SK-N-SH (cell line): ENCODE measurements around the gene GEMIN7. TPM values are rescaled to one million over a fixed set of nuclear protein-coding genes. Genes with fewer than 3 reads are reported as not detected.

Source experiments
- CTCF ChIA-PET: fragments of 300-600, 350-600 bp; formaldehyde crosslinking; extraction: SDS; loops from one replicate; lab custom pipeline; 2021; lab: Yijun Ruan, JAX
- POLR2A ChIA-PET: fragments of 350-600 bp; sonication (Branson Sonifier 250); formaldehyde crosslinking; extraction: SDS; loops from one replicate; lab custom pipeline; 2020; ENCODE audit warnings: antibody characterized with exemption, inconsistent platforms; lab: Yijun Ruan, JAX
- DNase-seq: peaks from one replicate; pipeline ENCODE4 v3.0.0; 2012
- H2AFZ ChIP-seq: fragments of 200-600 bp; sonication (generic); 2 replicates; pipeline ENCODE4 v1.8.1; 2016; ENCODE audit warnings: antibody characterized with exemption, mild to moderate bottlenecking, low read depth
- H3F3A ChIP-seq: fragments of 200-600 bp; sonication (generic); replicated peaks from 2 replicates; pipeline ENCODE3; 2016; ENCODE audit warnings: antibody characterized with exemption, mild to moderate bottlenecking; ENCODE audit not compliant: insufficient read depth
- H3K27ac ChIP-seq, 2 experiments: fragments of 200-500 bp in 1 of 2; fragments of 200-600 bp in 1 of 2; sonication (Bioruptor generic) in 1 of 2; sonication (generic), shearing (Covaris generic) in 1 of 2; 2 replicates each; pipeline versions ENCODE4 v1.5.1 to v1.6.1; 2014 to 2016; ENCODE audit warnings: low read depth in 2 of 2, inconsistent platforms in 1 of 2, low read length in 1 of 2, mild to moderate bottlenecking in 1 of 2, mixed read lengths in 1 of 2
- H3K27me3 ChIP-seq: fragments of 200-600 bp; sonication (generic), shearing (Covaris generic); 2 replicates; pipeline ENCODE4 v1.6.1; 2016; ENCODE audit warnings: mixed run types; ENCODE audit not compliant: insufficient read depth
- H3K36me3 ChIP-seq, 2 experiments: fragments of 200-500 bp in 1 of 2; fragments of 200-600 bp in 1 of 2; sonication (Bioruptor generic) in 1 of 2; sonication (generic) in 1 of 2; replicated peaks in 1 of 2; 2 replicates each; pipeline versions ENCODE3 to v1.5.1; 2014 to 2016; ENCODE audit warnings: low read length in 1 of 2, mild to moderate bottlenecking in 1 of 2; ENCODE audit not compliant: insufficient read depth in 2 of 2, control insufficient read depth in 1 of 2
- H3K4me1 ChIP-seq, 2 experiments: fragments of 200-500 bp in 1 of 2; fragments of 200-600 bp in 1 of 2; sonication (Bioruptor generic) in 1 of 2; sonication (generic), shearing (Covaris generic) in 1 of 2; 2 replicates each; pipeline versions ENCODE4 v1.5.1 to v1.6.1; 2014 to 2016; ENCODE audit warnings: low read depth in 1 of 2, low read length in 1 of 2, mixed run types in 1 of 2; ENCODE audit not compliant: insufficient read depth in 2 of 2, control insufficient read depth in 1 of 2
- H3K4me2 ChIP-seq: fragments of 200-600 bp; sonication (generic), shearing (Covaris generic); 2 replicates; pipeline ENCODE4 v1.6.1; 2017; ENCODE audit warnings: mixed run types
- H3K4me3 ChIP-seq, 2 experiments: fragments of 200-500 bp in 1 of 2; fragments of 200-600 bp in 1 of 2; sonication (Bioruptor generic) in 1 of 2; sonication (generic), shearing (Covaris generic) in 1 of 2; 2 replicates each; pipeline versions ENCODE4 v1.5.1 to v1.8.1; 2014 to 2016; ENCODE audit warnings: low read depth in 2 of 2, inconsistent platforms in 1 of 2, low read length in 1 of 2, mild to moderate bottlenecking in 1 of 2, mixed read lengths in 1 of 2, moderate library complexity in 1 of 2
- H3K79me2 ChIP-seq: fragments of 200-600 bp; sonication (generic); 2 replicates; pipeline ENCODE4 v1.8.1; 2017; ENCODE audit warnings: mild to moderate bottlenecking; ENCODE audit not compliant: insufficient read depth
- H3K9ac ChIP-seq: fragments of 200-600 bp; sonication (generic); 2 replicates; pipeline ENCODE4 v1.6.1; 2017; ENCODE audit warnings: mixed run types
- H3K9me2 ChIP-seq: fragments of 200-600 bp; sonication (generic); 2 replicates; pipeline ENCODE4 v1.6.1; 2017; ENCODE audit warnings: mixed run types
- H3K9me3 ChIP-seq: fragments of 200-600 bp; sonication (generic); 2 replicates; pipeline ENCODE4 v1.6.1; 2017; ENCODE audit warnings: mixed run types, mild to moderate bottlenecking, moderate library complexity
- H4K20me1 ChIP-seq: fragments of 200-600 bp; sonication (generic); 2 replicates; pipeline ENCODE4 v1.6.1; 2017; ENCODE audit warnings: mild to moderate bottlenecking, mixed run types; ENCODE audit not compliant: insufficient read depth
- CHD2 ChIP-seq: fragments of 150-350 bp; IDR thresholded peaks from 2 replicates; pipeline ENCODE4 v1.6.1; 2018; ENCODE audit warnings: low read length; ENCODE audit not compliant: partially characterized antibody
- EZH2phosphoT487 ChIP-seq: fragments of 200-600 bp; sonication (generic); IDR thresholded peaks from 2 replicates; pipeline ENCODE4 v1.6.1; 2017; ENCODE audit warnings: low read depth, mixed run types, mild to moderate bottlenecking, antibody characterized with exemption, moderate library complexity, borderline replicate concordance
- FOSL2 ChIP-seq: IDR thresholded peaks from 2 replicates; pipeline ENCODE4 v1.4.0; 2012; ENCODE audit warnings: low read depth, mild to moderate bottlenecking, moderate library complexity, borderline replicate concordance
- FOXJ3 ChIP-seq: sonication (generic); formaldehyde crosslinking; IDR thresholded peaks from 2 replicates; pipeline ENCODE4 v1.5.1; 2020; ENCODE audit warnings: mild to moderate bottlenecking, missing genetic modification reagents
- FOXM1 ChIP-seq: IDR thresholded peaks from 2 replicates; pipeline ENCODE4 v1.4.0; 2012; ENCODE audit warnings: low read depth, mild to moderate bottlenecking
- GABPA ChIP-seq: IDR thresholded peaks from 2 replicates; pipeline ENCODE4 v1.4.0; 2012; ENCODE audit warnings: low read depth, mild to moderate bottlenecking
- GATA2 ChIP-seq: sonication (generic); formaldehyde crosslinking; IDR thresholded peaks from 2 replicates; pipeline ENCODE4 v1.5.0; 2020; ENCODE audit warnings: mild to moderate bottlenecking, missing genetic modification reagents
- MEF2A ChIP-seq: IDR thresholded peaks from 2 replicates; pipeline ENCODE4 v1.4.0; 2012; ENCODE audit warnings: low read depth, borderline replicate concordance
- MXI1 ChIP-seq: IDR thresholded peaks from 2 replicates; pipeline ENCODE4 v1.6.1; 2012; ENCODE audit warnings: mild to moderate bottlenecking, low read depth, low read length, improper control_type of control experiment
- NFIC ChIP-seq: IDR thresholded peaks from 2 replicates; pipeline ENCODE4 v1.4.0; 2012; ENCODE audit warnings: borderline replicate concordance
- NRF1 ChIP-seq: IDR thresholded peaks from 2 replicates; pipeline ENCODE4 v1.6.1; 2012; ENCODE audit warnings: low read depth, mild to moderate bottlenecking, low read length
- RAD21 ChIP-seq: IDR thresholded peaks from 2 replicates; pipeline ENCODE4 v1.6.1; 2012; ENCODE audit warnings: mild to moderate bottlenecking, low read length
- RFX5 ChIP-seq: IDR thresholded peaks from 2 replicates; pipeline ENCODE4 v1.6.1; 2012; ENCODE audit warnings: mild to moderate bottlenecking, improper control_type of control experiment, low read length
- RXRA ChIP-seq: IDR thresholded peaks from 2 replicates; pipeline ENCODE4 v1.4.0; 2012; ENCODE audit warnings: low read depth, mild to moderate bottlenecking, borderline replicate concordance
- SIN3A ChIP-seq: IDR thresholded peaks from 2 replicates; pipeline ENCODE4 v1.6.1; 2012; ENCODE audit warnings: low read depth, mild to moderate bottlenecking, low read length, moderate library complexity, borderline replicate concordance
- SMC3 ChIP-seq: IDR thresholded peaks from 2 replicates; pipeline ENCODE4 v1.6.1; 2012; ENCODE audit warnings: low read depth, low read length, improper control_type of control experiment
- TCF12 ChIP-seq: IDR thresholded peaks from 2 replicates; pipeline ENCODE4 v1.4.0; 2012
- TEAD4 ChIP-seq: IDR thresholded peaks from 2 replicates; pipeline ENCODE4 v1.4.0; 2012; ENCODE audit warnings: mild to moderate bottlenecking, borderline replicate concordance; ENCODE audit not compliant: insufficient read depth
- WGBS: methylation state at CpG from one replicate; pipeline ENCODE4 v1.1.6; 2017; ENCODE audit warnings: low lambda C conversion rate; 5-methylcytosine and 5-hydroxymethylcytosine counted together
- polyA plus RNA-seq, 3 experiments: library from polyadenylated mRNA; depleted of rRNA; stranded (reverse); fragments of >200 nt; gene quantifications; 2 replicates each; pipeline ENCODE4 v1.2.3, GENCODE V29; 2012
- TF ChIP-seq, protein P1 (sequence below): IDR thresholded peaks from 2 replicates; pipeline ENCODE4 v1.4.0; 2012; ENCODE audit warnings: low read depth, borderline replicate concordance
- TF ChIP-seq, protein P2 (sequence below): fragments of 200-600 bp; sonication (generic); IDR thresholded peaks from 2 replicates; pipeline ENCODE4 v1.6.1; 2017; ENCODE audit warnings: antibody characterized with exemption, mild to moderate bottlenecking, moderate library complexity
- TF ChIP-seq, protein P3 (sequence below): IDR thresholded peaks from 2 replicates; pipeline ENCODE4; 2012

Gene GEMIN7
- polyA plus RNA-seq, 1 of the 3 experiments (the other 2 are of a cell fraction) = 28.7 TPM

DNA sequence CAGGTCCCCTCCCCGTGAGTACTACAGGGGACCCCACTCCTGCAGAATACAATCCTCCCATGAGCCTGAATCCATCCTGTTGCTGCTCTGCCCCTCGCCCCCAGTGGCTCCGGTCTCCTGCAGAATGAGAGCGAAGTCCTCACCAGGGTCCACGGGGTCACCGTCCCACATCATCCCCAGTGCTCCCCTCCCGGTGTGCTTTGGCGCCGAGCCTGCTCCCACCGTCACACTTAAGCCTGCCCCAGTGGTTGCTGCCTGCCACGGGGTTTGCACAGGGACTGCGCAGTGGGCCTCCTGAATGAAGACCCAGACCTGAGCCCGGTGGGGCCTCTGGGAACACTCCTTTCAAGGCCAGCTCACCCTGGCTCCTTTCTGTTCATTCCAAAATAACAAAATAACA is 51.2 kb downstream of the GEMIN7 start:
- Histone ChIP-seq H3K36me3 (no peaks in the 10 kb centered on the region), H3K4me2 (no peak overlapping the region), H3F3A (no peaks in the 10 kb centered on the region), H3K79me2 (peaks cover 74% of the 10 kb centered on the region), H3K27me3 (no peaks in the 10 kb centered on the region), H3K4me3 (no peak overlapping the region), H3K27ac (no peak overlapping the region), H3K9ac (no peak overlapping the region), H3K4me1 (peaks cover 0 to 6% of the 10 kb centered on the region in 2 experiments; a peak in 1 of 4 replicates), H2AFZ (no peak overlapping the region), H3K9me3 (no peaks in the 10 kb centered on the region), H4K20me1 (peaks cover 65% of the 10 kb centered on the region), H3K9me2 (no peaks in the 10 kb centered on the region)
- no peak for DNase-seq
- WGBS = 87% methylated on average over 12 of the region's 13 CpGs
- ChIA-PET CTCF (interaction anchor here (1.0 to 1.1 kb wide), 2 partner anchors 9 to 208 kb away, joined by 3 read pairs; no protein-coding TSS in a partner anchor), POLR2A (no interaction called here)
- TF ChIP-seq FOSL2 = no peak
- TF ChIP-seq, protein P1, sequence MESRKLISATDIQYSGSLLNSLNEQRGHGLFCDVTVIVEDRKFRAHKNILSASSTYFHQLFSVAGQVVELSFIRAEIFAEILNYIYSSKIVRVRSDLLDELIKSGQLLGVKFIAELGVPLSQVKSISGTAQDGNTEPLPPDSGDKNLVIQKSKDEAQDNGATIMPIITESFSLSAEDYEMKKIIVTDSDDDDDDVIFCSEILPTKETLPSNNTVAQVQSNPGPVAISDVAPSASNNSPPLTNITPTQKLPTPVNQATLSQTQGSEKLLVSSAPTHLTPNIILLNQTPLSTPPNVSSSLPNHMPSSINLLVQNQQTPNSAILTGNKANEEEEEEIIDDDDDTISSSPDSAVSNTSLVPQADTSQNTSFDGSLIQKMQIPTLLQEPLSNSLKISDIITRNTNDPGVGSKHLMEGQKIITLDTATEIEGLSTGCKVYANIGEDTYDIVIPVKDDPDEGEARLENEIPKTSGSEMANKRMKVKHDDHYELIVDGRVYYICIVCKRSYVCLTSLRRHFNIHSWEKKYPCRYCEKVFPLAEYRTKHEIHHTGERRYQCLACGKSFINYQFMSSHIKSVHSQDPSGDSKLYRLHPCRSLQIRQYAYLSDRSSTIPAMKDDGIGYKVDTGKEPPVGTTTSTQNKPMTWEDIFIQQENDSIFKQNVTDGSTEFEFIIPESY = no peak
- no peak for TF ChIP-seq GABPA
- TF ChIP-seq EZH2phosphoT487 = no peak
- TF ChIP-seq FOXM1 = no peak
- no peak for TF ChIP-seq FOXJ3 (CRISPR knock-in tag)
- TF ChIP-seq MXI1 = no peak
- no peak for TF ChIP-seq GATA2 (CRISPR knock-in tag)
- TF ChIP-seq RFX5 = no peak
- TF ChIP-seq NFIC = no peak
- no peak for TF ChIP-seq RXRA
- TF ChIP-seq TEAD4 = no peak
- TF ChIP-seq SIN3A = no peak
- no peak for TF ChIP-seq CHD2
- no peak for TF ChIP-seq NRF1
- no peak for TF ChIP-seq TCF12

DNA sequence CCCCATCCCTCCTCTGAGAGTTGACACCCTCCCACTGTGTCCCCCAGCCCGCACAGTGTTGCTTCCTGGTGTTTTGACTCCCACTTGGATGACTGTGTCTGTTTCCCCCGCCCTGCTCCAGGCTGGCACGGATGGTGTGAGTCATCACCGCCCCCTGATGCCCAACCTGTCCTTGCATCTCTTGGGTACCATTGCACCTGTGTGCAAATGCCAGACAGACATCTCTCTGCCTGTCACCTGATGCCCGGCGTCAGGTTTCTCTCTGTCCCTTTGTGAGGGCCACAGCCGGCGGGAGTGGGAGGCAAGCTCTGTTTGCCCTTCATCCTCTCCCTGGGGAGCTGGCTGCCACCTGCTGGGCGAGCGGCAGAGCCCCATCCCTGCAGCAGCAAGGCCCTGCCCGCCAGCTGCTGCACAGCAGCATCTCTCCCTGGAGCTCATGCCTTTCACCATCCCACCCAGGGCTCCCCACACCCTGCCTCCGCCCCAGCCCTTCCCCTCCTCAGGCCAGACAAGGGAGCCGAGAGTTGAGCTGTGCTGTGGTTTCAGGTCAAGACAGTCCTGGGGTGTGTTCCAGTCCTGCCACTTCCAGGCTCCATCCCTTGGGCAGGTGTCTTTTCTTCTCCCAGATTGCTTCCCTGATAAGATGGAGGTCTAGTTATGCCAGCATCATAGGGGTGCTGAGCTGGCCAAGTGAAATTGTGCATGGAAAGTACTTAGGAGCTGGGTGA is 52.0 kb downstream of the GEMIN7 start:
- Histone ChIP-seq H3K9ac (no peak overlapping the region), H3K4me1 (peaks cover 0 to 6% of the 10 kb centered on the region in 2 experiments; a peak in 1 of 4 replicates), H3K9me3 (no peaks in the 10 kb centered on the region), H3K4me2 (no peak overlapping the region), H3K27ac (no peak overlapping the region), H3K9me2 (no peaks in the 10 kb centered on the region), H2AFZ (no peak overlapping the region), H3F3A (no peaks in the 10 kb centered on the region), H4K20me1 (peaks cover 57% of the 10 kb centered on the region), H3K27me3 (no peaks in the 10 kb centered on the region), H3K36me3 (no peaks in the 10 kb centered on the region), H3K79me2 (peaks cover 74% of the 10 kb centered on the region), H3K4me3 (no peak overlapping the region)
- POLR2A ChIA-PET = no interaction called here
- no peak for DNase-seq
- WGBS = 60% methylated on average over 12 of the region's 13 CpGs
- CTCF ChIA-PET = interaction anchor here (0.7 to 1.8 kb wide), 5 partner anchors 8 to 208 kb away, joined by 3 to 7 read pairs (median 3); partner anchors contain the start of gene NKPD1
- TF ChIP-seq FOSL2 (peak; percentile 24; the same call in 1 of the 2 replicates), MEF2A (no peak), GATA2 (CRISPR knock-in tag) (no peak), FOXM1 (no peak), SMC3 (peak; percentile 23), RAD21 (0 out of 2 replicates have a peak, but pooled peaks have one; percentile 17)
- TF ChIP-seq, protein P2, sequence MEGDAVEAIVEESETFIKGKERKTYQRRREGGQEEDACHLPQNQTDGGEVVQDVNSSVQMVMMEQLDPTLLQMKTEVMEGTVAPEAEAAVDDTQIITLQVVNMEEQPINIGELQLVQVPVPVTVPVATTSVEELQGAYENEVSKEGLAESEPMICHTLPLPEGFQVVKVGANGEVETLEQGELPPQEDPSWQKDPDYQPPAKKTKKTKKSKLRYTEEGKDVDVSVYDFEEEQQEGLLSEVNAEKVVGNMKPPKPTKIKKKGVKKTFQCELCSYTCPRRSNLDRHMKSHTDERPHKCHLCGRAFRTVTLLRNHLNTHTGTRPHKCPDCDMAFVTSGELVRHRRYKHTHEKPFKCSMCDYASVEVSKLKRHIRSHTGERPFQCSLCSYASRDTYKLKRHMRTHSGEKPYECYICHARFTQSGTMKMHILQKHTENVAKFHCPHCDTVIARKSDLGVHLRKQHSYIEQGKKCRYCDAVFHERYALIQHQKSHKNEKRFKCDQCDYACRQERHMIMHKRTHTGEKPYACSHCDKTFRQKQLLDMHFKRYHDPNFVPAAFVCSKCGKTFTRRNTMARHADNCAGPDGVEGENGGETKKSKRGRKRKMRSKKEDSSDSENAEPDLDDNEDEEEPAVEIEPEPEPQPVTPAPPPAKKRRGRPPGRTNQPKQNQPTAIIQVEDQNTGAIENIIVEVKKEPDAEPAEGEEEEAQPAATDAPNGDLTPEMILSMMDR = peak; percentile 34
- TF ChIP-seq, protein P3, sequence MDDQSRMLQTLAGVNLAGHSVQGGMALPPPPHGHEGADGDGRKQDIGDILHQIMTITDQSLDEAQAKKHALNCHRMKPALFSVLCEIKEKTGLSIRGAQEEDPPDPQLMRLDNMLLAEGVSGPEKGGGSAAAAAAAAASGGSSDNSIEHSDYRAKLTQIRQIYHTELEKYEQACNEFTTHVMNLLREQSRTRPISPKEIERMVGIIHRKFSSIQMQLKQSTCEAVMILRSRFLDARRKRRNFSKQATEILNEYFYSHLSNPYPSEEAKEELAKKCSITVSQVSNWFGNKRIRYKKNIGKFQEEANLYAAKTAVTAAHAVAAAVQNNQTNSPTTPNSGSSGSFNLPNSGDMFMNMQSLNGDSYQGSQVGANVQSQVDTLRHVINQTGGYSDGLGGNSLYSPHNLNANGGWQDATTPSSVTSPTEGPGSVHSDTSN = no peak
